ENCODE measurements around the gene KLF16. TPM values are rescaled to one million over a fixed set of nuclear protein-coding genes. Genes with fewer than 3 reads are reported as not detected.

KLF16 gene
- total RNA-seq, 1 experiment from 2014 or later, result 64.0 TPM

DNA sequence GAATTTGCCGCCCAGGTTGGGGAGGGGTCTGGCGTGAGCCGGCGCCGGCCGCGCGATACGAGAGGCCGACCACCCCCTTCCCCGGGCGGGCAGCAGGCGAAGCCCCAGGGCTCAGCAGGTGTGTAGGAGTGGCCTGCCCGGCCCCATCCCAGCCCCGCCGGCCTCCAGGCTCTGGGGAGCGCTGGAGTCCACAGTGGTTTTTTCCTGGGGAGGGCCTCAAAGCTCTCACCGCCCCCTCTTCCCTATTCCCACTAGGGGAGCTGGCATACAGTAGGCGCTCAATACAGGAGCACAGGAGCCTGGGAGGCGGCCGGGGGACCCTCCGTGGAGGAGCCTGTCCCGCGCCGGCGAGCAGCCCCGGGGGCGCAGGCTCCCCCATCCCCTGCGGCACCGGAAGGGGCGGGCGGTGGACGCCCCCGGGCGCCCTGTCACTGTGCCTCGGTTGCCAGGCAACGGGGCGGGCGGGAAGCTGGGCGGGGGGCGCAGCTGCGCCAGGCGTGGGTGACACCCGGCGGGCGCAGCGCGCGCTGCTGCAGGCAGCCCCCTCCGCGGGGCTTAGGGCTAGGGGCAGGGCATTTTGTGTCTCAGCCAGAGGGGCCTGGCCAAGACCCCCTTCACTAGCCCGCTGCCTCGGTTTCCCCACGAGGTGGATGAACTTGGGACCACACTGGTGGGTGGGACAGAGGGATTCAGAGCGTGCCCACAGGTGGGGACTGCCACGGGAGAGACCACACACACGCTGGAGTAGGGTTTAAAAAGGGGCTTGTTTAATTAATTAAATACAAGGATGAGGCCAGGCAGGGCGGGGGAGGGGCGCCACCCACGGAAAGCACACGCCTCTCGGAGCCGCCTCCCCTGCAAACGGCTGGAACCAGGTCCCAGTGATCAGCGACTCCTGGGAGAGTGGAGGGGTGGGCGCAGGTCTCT lies 11.5 kb downstream of the KLF16 start (continued):
- TF ChIP-seq, protein P1, sequence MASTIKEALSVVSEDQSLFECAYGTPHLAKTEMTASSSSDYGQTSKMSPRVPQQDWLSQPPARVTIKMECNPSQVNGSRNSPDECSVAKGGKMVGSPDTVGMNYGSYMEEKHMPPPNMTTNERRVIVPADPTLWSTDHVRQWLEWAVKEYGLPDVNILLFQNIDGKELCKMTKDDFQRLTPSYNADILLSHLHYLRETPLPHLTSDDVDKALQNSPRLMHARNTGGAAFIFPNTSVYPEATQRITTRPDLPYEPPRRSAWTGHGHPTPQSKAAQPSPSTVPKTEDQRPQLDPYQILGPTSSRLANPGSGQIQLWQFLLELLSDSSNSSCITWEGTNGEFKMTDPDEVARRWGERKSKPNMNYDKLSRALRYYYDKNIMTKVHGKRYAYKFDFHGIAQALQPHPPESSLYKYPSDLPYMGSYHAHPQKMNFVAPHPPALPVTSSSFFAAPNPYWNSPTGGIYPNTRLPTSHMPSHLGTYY (CRISPR knock-in tag; IDR thresholded peaks at IDR 0.05), result no peak
- TF ChIP-seq NR2C2 (CRISPR knock-in tag; IDR thresholded peaks at IDR 0.05) (no peak), SMAD3 (CRISPR knock-in tag; IDR thresholded peaks at IDR 0.05; ENCODE audit: borderline replicate concordance) (no peak)
- TF ChIP-seq, protein P2, sequence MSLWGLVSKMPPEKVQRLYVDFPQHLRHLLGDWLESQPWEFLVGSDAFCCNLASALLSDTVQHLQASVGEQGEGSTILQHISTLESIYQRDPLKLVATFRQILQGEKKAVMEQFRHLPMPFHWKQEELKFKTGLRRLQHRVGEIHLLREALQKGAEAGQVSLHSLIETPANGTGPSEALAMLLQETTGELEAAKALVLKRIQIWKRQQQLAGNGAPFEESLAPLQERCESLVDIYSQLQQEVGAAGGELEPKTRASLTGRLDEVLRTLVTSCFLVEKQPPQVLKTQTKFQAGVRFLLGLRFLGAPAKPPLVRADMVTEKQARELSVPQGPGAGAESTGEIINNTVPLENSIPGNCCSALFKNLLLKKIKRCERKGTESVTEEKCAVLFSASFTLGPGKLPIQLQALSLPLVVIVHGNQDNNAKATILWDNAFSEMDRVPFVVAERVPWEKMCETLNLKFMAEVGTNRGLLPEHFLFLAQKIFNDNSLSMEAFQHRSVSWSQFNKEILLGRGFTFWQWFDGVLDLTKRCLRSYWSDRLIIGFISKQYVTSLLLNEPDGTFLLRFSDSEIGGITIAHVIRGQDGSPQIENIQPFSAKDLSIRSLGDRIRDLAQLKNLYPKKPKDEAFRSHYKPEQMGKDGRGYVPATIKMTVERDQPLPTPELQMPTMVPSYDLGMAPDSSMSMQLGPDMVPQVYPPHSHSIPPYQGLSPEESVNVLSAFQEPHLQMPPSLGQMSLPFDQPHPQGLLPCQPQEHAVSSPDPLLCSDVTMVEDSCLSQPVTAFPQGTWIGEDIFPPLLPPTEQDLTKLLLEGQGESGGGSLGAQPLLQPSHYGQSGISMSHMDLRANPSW (CRISPR knock-in tag; conservative IDR thresholded peaks at IDR 0.05; ENCODE audit: low read depth), result no peak
- TF ChIP-seq, protein P3, sequence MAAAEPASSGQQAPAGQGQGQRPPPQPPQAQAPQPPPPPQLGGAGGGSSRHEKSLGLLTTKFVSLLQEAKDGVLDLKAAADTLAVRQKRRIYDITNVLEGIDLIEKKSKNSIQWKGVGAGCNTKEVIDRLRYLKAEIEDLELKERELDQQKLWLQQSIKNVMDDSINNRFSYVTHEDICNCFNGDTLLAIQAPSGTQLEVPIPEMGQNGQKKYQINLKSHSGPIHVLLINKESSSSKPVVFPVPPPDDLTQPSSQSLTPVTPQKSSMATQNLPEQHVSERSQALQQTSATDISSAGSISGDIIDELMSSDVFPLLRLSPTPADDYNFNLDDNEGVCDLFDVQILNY (CRISPR knock-in tag; IDR thresholded peaks at IDR 0.05), result no peak

DNA sequence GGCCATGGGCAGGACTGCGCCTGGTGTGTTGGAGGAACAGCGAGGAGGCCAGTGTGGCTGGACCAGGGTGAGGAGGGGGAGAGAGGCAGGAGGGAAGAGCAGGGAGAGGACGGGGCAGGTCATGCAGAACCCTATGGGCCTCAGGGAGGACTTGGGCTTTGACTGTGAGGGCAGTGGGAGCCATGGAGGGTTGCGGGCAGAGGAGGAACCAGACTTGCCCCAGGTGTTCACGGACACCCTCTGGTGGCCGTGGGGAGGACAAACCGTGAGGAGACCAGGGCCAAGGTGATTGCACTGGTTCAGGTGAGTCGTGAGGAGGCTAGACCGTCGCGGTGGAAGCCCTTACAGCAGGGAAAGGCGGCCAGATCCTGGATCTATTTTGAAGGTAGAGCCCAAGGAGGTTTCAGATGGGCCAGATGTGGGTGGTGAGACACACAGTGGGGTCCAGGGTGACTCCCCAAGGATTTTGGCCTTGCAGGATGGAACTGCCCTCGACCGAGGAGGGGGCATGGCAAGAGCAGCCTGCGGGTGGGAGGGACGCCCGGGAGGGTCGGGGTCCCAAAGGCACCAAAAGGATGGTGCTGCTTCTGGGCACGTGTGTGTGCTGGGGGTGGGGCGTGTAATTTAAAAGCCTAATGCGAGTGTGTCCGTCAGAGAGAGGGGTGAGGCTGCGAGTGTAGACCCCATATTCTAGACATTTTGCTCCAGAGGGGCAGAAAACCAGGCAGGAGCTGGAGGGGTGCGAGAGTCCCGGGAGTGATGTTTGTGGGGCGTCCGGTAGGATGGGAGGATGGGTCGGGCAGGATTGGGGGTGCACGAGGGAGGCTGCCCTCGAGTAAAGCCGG lies 12.3 kb downstream of the KLF16 start:
- Mint-ChIP-seq H3K27me3 (ENCODE audit: low read depth) (no peaks in the 10 kb centered on the region), H3K9me3 (no peaks in the 10 kb centered on the region), H3K4me1 (peaks cover 38% of the 10 kb centered on the region), H3K4me3 (peak overlapping the region; percentile 45), H3K36me3 (no peaks in the 10 kb centered on the region), H3K27ac (peak overlapping the region; percentile 76)
- DNase-seq (ENCODE audit: low spot score) (no peak), ATAC-seq (no peak)
- ChIA-PET POLR2A (no interaction called here), CTCF (interaction anchor here (1.3 to 8.2 kb wide), 3 partner anchors 13 to 24 kb away, joined by 5 to 70 read pairs (median 19); no protein-coding TSS in a partner anchor)
- TF ChIP-seq ZNF317 (CRISPR knock-in tag; IDR thresholded peaks at IDR 0.05; ENCODE audit: borderline replicate concordance, low read depth) (no peak), ETV6 (CRISPR knock-in tag; IDR thresholded peaks at IDR 0.05) (no peak), FOXK1 (CRISPR knock-in tag; IDR thresholded peaks at IDR 0.05) (no peak), CREM (CRISPR knock-in tag; IDR thresholded peaks at IDR 0.05) (no peak), E2F1 (CRISPR knock-in tag; IDR thresholded peaks at IDR 0.05) (no peak), TEAD1 (CRISPR knock-in tag; IDR thresholded peaks at IDR 0.05) (no peak), PRRX2 (CRISPR knock-in tag; IDR thresholded peaks at IDR 0.05) (peak; percentile 30; the same call in 1 of the 2 replicates), MYBL2 (CRISPR knock-in tag; IDR thresholded peaks at IDR 0.05) (no peak), GTF2I (CRISPR knock-in tag; conservative IDR thresholded peaks at IDR 0.05) (peak; percentile 92), NFATC4 (CRISPR knock-in tag; IDR thresholded peaks at IDR 0.05) (no peak; the same call in 1 of the 2 replicates), FOXP1 (CRISPR knock-in tag; IDR thresholded peaks at IDR 0.05; ENCODE audit: borderline replicate concordance) (no peak)
- TF ChIP-seq, protein P4, sequence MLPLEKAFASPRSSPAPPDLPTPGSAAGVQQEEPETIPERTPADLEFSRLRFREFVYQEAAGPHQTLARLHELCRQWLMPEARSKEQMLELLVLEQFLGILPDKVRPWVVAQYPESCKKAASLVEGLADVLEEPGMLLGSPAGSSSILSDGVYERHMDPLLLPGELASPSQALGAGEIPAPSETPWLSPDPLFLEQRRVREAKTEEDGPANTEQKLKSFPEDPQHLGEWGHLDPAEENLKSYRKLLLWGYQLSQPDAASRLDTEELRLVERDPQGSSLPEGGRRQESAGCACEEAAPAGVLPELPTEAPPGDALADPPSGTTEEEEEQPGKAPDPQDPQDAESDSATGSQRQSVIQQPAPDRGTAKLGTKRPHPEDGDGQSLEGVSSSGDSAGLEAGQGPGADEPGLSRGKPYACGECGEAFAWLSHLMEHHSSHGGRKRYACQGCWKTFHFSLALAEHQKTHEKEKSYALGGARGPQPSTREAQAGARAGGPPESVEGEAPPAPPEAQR (CRISPR knock-in tag; IDR thresholded peaks at IDR 0.05), result 0 out of 2 replicates have a peak, but pooled peaks have one; percentile 74
- TF ChIP-seq, protein P5, sequence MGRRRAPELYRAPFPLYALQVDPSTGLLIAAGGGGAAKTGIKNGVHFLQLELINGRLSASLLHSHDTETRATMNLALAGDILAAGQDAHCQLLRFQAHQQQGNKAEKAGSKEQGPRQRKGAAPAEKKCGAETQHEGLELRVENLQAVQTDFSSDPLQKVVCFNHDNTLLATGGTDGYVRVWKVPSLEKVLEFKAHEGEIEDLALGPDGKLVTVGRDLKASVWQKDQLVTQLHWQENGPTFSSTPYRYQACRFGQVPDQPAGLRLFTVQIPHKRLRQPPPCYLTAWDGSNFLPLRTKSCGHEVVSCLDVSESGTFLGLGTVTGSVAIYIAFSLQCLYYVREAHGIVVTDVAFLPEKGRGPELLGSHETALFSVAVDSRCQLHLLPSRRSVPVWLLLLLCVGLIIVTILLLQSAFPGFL (CRISPR knock-in tag; IDR thresholded peaks at IDR 0.05; ENCODE audit: borderline replicate concordance), result no peak
- TF ChIP-seq, protein P6, sequence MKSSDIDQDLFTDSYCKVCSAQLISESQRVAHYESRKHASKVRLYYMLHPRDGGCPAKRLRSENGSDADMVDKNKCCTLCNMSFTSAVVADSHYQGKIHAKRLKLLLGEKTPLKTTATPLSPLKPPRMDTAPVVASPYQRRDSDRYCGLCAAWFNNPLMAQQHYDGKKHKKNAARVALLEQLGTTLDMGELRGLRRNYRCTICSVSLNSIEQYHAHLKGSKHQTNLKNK (CRISPR knock-in tag; IDR thresholded peaks at IDR 0.05), result no peak
- TF ChIP-seq, protein P7, sequence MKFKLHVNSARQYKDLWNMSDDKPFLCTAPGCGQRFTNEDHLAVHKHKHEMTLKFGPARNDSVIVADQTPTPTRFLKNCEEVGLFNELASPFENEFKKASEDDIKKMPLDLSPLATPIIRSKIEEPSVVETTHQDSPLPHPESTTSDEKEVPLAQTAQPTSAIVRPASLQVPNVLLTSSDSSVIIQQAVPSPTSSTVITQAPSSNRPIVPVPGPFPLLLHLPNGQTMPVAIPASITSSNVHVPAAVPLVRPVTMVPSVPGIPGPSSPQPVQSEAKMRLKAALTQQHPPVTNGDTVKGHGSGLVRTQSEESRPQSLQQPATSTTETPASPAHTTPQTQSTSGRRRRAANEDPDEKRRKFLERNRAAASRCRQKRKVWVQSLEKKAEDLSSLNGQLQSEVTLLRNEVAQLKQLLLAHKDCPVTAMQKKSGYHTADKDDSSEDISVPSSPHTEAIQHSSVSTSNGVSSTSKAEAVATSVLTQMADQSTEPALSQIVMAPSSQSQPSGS (CRISPR knock-in tag; IDR thresholded peaks at IDR 0.05; ENCODE audit: borderline replicate concordance, low read depth), result no peak
- TF ChIP-seq, protein P1 (CRISPR knock-in tag; IDR thresholded peaks at IDR 0.05), result no peak

All from WTC11 (cell line).